A549 (cell line): ENCODE measurements around the gene SANBR.

Experiments
- CEBPB ChIP-seq, 2 experiments: fragments of >200 bp in 1 of 2; sonication (Bioruptor Twin) in 1 of 2; formaldehyde crosslinking in 1 of 2; IDR thresholded peaks; 2 replicates each; pipeline ENCODE4 v1.6.1; 2012 to 2016
- CTCF ChIP-seq: fragments of >200 bp; sonication (Bioruptor Twin); formaldehyde crosslinking; IDR thresholded peaks from 3 replicates; pipeline ENCODE4 v1.5.1; 2016
- E2F6 ChIP-seq: IDR thresholded peaks from 2 replicates; pipeline ENCODE4 v1.6.1; 2012; ENCODE audit warnings: low read depth, borderline replicate concordance
- EP300 ChIP-seq, 2 experiments: fragments of >200 bp; sonication (Bioruptor Twin); formaldehyde crosslinking; IDR thresholded peaks; 2 replicates in 1 of 2; 3 replicates in 1 of 2; pipeline ENCODE4 v1.6.1; 2016 to 2017
- ESRRA ChIP-seq: fragments of 150-350 bp; IDR thresholded peaks from 2 replicates; pipeline ENCODE4 v1.6.1; 2014; ENCODE audit warnings: mild to moderate bottlenecking, low read length, borderline replicate concordance
- JUN ChIP-seq, 2 experiments: fragments of >200 bp; sonication (Bioruptor Twin); formaldehyde crosslinking; IDR thresholded peaks; 2 replicates in 1 of 2; 3 replicates in 1 of 2; pipeline ENCODE4 v1.6.1; 2016 to 2017
- MAX ChIP-seq: IDR thresholded peaks from 2 replicates; pipeline ENCODE4 v1.6.1; 2012
- MAZ ChIP-seq: fragments of 150-350 bp; IDR thresholded peaks from 2 replicates; pipeline ENCODE4 v1.6.1; 2014; ENCODE audit warnings: antibody characterized with exemption, low read depth, low read length, borderline replicate concordance
- PBX3 ChIP-seq: IDR thresholded peaks from 2 replicates; pipeline ENCODE4 v1.6.1; 2012
- POLR2A ChIP-seq: IDR thresholded peaks from 2 replicates; pipeline ENCODE4 v1.6.1; 2012; ENCODE audit warnings: mild to moderate bottlenecking, low read length
- REST ChIP-seq: fragments of 200-600 bp; sonication (generic); IDR thresholded peaks from 2 replicates; pipeline ENCODE4 v1.6.1; 2016; ENCODE audit warnings: antibody characterized with exemption, mild to moderate bottlenecking, moderate library complexity
- SMC3 ChIP-seq: fragments of >200 bp; sonication (Bioruptor Twin); formaldehyde crosslinking; IDR thresholded peaks from 3 replicates; pipeline ENCODE4 v1.6.1; 2018; ENCODE audit warnings: inconsistent platforms
- TP53 ChIP-seq: fragments of 250-450 bp; sonication (Bioruptor Pico); IDR thresholded peaks from 2 replicates; pipeline ENCODE4 v1.5.0; 2021; ENCODE audit warnings: mild to moderate bottlenecking, moderate library complexity
- ZFP36 ChIP-seq: fragments of 450-650 bp; IDR thresholded peaks from 2 replicates; pipeline ENCODE4 v1.6.1; 2014; ENCODE audit warnings: borderline replicate concordance; ENCODE audit not compliant: partially characterized antibody

GRCh38 chr2:61044636-61045035 lies 21.0 kb upstream of the SANBR start:
- TF ChIP-seq ESRRA: no peak
- no peak for TF ChIP-seq ZFP36
- no peak for TF ChIP-seq CTCF
- TF ChIP-seq REST: no peak
- TF ChIP-seq JUN (IDR thresholded peaks at IDR 0.05): no peak
- TF ChIP-seq CEBPB (IDR thresholded peaks at IDR 0.05): no peak
- TF ChIP-seq PBX3: no peak
- no peak for TF ChIP-seq SMC3
- TF ChIP-seq MAX: no peak
- no peak for TF ChIP-seq EP300 (IDR thresholded peaks at IDR 0.05)
- TF ChIP-seq TP53: no peak
- TF ChIP-seq POLR2A: no peak
- TF ChIP-seq MAZ: no peak
- TF ChIP-seq E2F6: no peak
